HepG2 (cell line): ENCODE measurements around the gene CLASRP. TPM values are rescaled to one million over a fixed set of nuclear protein-coding genes. Genes with fewer than 3 reads are reported as not detected.

Experiments
- ARNT ChIP-seq: fragments of 450-650 bp; IDR thresholded peaks from 2 replicates; pipeline ENCODE4 v1.6.1; 2017
- DDIT3 ChIP-seq: sonication (generic); formaldehyde crosslinking; IDR thresholded peaks from 2 replicates; pipeline ENCODE4 v1.4.0; 2020; ENCODE audit warnings: mild to moderate bottlenecking, missing genetic modification reagents
- IRF2 ChIP-seq: IDR thresholded peaks from 2 replicates; pipeline ENCODE4 v1.6.1; 2018; ENCODE audit warnings: missing genetic modification reagents, missing compliant biosample characterization
- MLXIP ChIP-seq: sonication (generic); formaldehyde crosslinking; IDR thresholded peaks from 2 replicates; pipeline ENCODE4 v1.9.0; 2021; ENCODE audit warnings: missing genetic modification reagents, borderline replicate concordance
- PHB2 ChIP-seq: fragments of 450-650 bp; IDR thresholded peaks from 2 replicates; pipeline ENCODE4 v1.6.1; 2018; ENCODE audit not compliant: partially characterized antibody
- PHF8 ChIP-seq: sonication (generic); formaldehyde crosslinking; IDR thresholded peaks from 2 replicates; pipeline ENCODE4 v1.5.0; 2020; ENCODE audit warnings: missing genetic modification reagents
- RXRB ChIP-seq: IDR thresholded peaks from 2 replicates; pipeline ENCODE4 v1.6.1; 2016; ENCODE audit warnings: borderline replicate concordance, missing genetic modification reagents, missing compliant biosample characterization
- TIGD3 ChIP-seq: sonication (generic); formaldehyde crosslinking; IDR thresholded peaks from 2 replicates; pipeline ENCODE4 v1.5.1; 2020; ENCODE audit warnings: mild to moderate bottlenecking, missing genetic modification reagents, borderline replicate concordance
- ZFAT ChIP-seq: sonication (generic); formaldehyde crosslinking; conservative IDR thresholded peaks from 2 replicates; pipeline ENCODE4 v1.8.1; 2023; ENCODE audit warnings: missing genetic modification reagents, inconsistent platforms
- ZNF430 ChIP-seq: sonication (generic); formaldehyde crosslinking; IDR thresholded peaks from 2 replicates; pipeline ENCODE4 v1.9.0; 2021; ENCODE audit warnings: mild to moderate bottlenecking, missing genetic modification reagents
- ZNF569 ChIP-seq: sonication (generic); formaldehyde crosslinking; IDR thresholded peaks from 2 replicates; pipeline ENCODE4 v1.5.0; 2020; ENCODE audit warnings: mild to moderate bottlenecking, missing genetic modification reagents, moderate library complexity, borderline replicate concordance
- ZNF598 ChIP-seq: sonication (generic); formaldehyde crosslinking; IDR thresholded peaks from 2 replicates; pipeline ENCODE4 v1.5.1; 2020; ENCODE audit warnings: mild to moderate bottlenecking, missing genetic modification reagents, borderline replicate concordance
- ZNF639 ChIP-seq: conservative IDR thresholded peaks from 2 replicates; pipeline ENCODE4 v1.6.1; 2018; ENCODE audit warnings: missing genetic modification reagents
- ZNF713 ChIP-seq: sonication (generic); formaldehyde crosslinking; IDR thresholded peaks from 2 replicates; pipeline ENCODE4 v1.4.0; 2020; ENCODE audit warnings: mild to moderate bottlenecking, missing genetic modification reagents
- polyA plus RNA-seq, 8 experiments: library from polyadenylated mRNA; depleted of rRNA in 3 of 8; stranded (reverse) in 7 of 8; unstranded in 1 of 8; fragments of >200 nt; fragmentation: Illumina TruSeq in 4 of 8; extraction: Trizol in 4 of 8; gene quantifications; 2 replicates each; pipeline versions ENCODE4 v1.2.1 to v1.2.3, GENCODE V29; 2011 to 2016; ENCODE audit warnings: low read depth in 4 of 8, missing spikeins in 1 of 8, mixed read lengths in 1 of 8; ENCODE audit not compliant: insufficient read depth in 1 of 8
- total RNA-seq, 5 experiments: library from RNA; depleted of rRNA; stranded (reverse); fragments of >200 nt; fragmentation: Illumina TruSeq; extraction: Trizol; gene quantifications; 2 replicates each; pipeline ENCODE4 v1.2.3, GENCODE V29; 2016; ENCODE audit warnings: low read depth in 1 of 5
- TF ChIP-seq, protein P1 (sequence below): sonication (generic); formaldehyde crosslinking; IDR thresholded peaks from 2 replicates; pipeline ENCODE4 v1.4.0; 2020; ENCODE audit warnings: missing genetic modification reagents
- TF ChIP-seq, protein P2 (sequence below): sonication (generic); formaldehyde crosslinking; IDR thresholded peaks from 2 replicates; pipeline ENCODE4 v1.5.1; 2020; ENCODE audit warnings: mild to moderate bottlenecking, moderate library complexity, missing genetic modification reagents
- TF ChIP-seq, protein P3 (sequence below): sonication (generic); formaldehyde crosslinking; IDR thresholded peaks from 2 replicates; pipeline ENCODE4 v1.4.0; 2020; ENCODE audit warnings: missing genetic modification reagents
- TF ChIP-seq, protein P4 (sequence below): IDR thresholded peaks from 2 replicates; pipeline ENCODE4 v1.6.1; 2016; ENCODE audit warnings: low read depth, borderline replicate concordance

CLASRP gene
- total and polyA plus RNA-seq, 2 of the 13 experiments (the other 11 are each of a cell fraction or from before 2014, with no cell fraction given): 32.0 to 51.4 TPM

DNA sequence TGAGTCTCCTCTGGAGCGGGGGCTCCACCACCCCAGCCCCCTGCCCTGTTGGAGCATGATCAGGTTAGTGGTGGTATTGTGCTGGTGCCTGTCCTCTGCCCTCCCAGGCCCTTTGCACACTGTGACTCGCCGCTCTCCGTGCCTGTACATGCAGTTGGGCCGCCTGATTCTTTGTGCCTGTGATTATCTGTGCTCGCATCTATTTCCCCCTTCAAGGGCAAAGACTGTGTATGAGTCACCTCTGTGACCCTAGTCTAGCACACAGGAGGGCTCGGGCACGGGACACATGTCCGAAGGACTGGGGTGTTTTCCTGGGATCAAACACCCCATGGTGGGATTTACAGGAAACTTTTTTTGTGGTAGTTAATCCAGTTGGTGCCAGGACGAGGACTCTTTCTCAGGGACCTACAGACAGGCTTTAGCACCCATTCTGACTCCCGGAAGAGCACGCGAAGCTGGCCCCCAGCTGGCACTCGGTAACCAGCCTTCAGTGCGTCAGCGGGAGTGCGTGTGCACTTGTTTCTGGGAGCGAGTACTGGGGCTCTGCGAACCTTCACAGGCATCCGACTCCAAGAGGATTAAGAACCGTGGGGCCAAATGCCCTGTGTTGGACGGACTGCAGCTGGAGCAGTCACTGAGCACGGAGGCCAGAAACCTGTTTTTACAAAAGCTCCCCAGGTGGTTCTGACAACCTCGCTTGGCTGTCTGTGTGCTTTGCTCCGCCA lies 60.8 kb downstream of the CLASRP start (continued):
- no peak for TF ChIP-seq ZNF639 (CRISPR knock-in tag)
- no peak for TF ChIP-seq ZNF713 (CRISPR knock-in tag)
- TF ChIP-seq IRF2 (CRISPR knock-in tag): no peak
- TF ChIP-seq, protein P1, sequence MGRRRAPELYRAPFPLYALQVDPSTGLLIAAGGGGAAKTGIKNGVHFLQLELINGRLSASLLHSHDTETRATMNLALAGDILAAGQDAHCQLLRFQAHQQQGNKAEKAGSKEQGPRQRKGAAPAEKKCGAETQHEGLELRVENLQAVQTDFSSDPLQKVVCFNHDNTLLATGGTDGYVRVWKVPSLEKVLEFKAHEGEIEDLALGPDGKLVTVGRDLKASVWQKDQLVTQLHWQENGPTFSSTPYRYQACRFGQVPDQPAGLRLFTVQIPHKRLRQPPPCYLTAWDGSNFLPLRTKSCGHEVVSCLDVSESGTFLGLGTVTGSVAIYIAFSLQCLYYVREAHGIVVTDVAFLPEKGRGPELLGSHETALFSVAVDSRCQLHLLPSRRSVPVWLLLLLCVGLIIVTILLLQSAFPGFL (CRISPR knock-in tag): no peak
- TF ChIP-seq ZFAT: no peak
- TF ChIP-seq RXRB (CRISPR knock-in tag): no peak
- TF ChIP-seq, protein P2, sequence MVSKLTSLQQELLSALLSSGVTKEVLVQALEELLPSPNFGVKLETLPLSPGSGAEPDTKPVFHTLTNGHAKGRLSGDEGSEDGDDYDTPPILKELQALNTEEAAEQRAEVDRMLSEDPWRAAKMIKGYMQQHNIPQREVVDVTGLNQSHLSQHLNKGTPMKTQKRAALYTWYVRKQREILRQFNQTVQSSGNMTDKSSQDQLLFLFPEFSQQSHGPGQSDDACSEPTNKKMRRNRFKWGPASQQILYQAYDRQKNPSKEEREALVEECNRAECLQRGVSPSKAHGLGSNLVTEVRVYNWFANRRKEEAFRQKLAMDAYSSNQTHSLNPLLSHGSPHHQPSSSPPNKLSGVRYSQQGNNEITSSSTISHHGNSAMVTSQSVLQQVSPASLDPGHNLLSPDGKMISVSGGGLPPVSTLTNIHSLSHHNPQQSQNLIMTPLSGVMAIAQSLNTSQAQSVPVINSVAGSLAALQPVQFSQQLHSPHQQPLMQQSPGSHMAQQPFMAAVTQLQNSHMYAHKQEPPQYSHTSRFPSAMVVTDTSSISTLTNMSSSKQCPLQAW (CRISPR knock-in tag): no peak
- TF ChIP-seq ZNF569 (CRISPR knock-in tag): no peak
- TF ChIP-seq, protein P3, sequence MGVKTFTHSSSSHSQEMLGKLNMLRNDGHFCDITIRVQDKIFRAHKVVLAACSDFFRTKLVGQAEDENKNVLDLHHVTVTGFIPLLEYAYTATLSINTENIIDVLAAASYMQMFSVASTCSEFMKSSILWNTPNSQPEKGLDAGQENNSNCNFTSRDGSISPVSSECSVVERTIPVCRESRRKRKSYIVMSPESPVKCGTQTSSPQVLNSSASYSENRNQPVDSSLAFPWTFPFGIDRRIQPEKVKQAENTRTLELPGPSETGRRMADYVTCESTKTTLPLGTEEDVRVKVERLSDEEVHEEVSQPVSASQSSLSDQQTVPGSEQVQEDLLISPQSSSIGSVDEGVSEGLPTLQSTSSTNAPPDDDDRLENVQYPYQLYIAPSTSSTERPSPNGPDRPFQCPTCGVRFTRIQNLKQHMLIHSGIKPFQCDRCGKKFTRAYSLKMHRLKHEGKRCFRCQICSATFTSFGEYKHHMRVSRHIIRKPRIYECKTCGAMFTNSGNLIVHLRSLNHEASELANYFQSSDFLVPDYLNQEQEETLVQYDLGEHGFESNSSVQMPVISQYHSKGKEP: no peak
- no peak for TF ChIP-seq ARNT
- TF ChIP-seq PHF8 (CRISPR knock-in tag): no peak
- TF ChIP-seq PHB2: no peak
- TF ChIP-seq MLXIP (CRISPR knock-in tag): no peak
- no peak for TF ChIP-seq DDIT3 (CRISPR knock-in tag)
- no peak for TF ChIP-seq TIGD3
- no peak for TF ChIP-seq ZNF430
- TF ChIP-seq, protein P4, sequence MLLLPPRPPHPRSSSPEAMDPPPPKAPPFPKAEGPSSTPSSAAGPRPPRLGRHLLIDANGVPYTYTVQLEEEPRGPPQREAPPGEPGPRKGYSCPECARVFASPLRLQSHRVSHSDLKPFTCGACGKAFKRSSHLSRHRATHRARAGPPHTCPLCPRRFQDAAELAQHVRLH: no peak
- no peak for TF ChIP-seq ZNF598 (CRISPR knock-in tag)
